GM12892 (cell line): ENCODE measurements around the gene TMEM192.

Source experiments
- POLR2A ChIP-seq: IDR thresholded peaks from 2 replicates; pipeline ENCODE4 v1.6.1; 2011; ENCODE audit warnings: low read depth, low read length, control low read depth
- POLR2AphosphoS5 ChIP-seq: IDR thresholded peaks from 2 replicates; pipeline ENCODE4 v1.6.1; 2011; ENCODE audit warnings: low read depth, low read length, control low read depth

GRCh38 chr4:165136529-165136928 lies 23.9 kb upstream of the TMEM192 start:
- TF ChIP-seq POLR2A (no peak), POLR2AphosphoS5 (no peak)
